HEK293 (cell line): ENCODE data around the gene PGM2.

ENCODE experiments used
- CTCF ChIA-PET: fragments of 350-600 bp; formaldehyde crosslinking; extraction: SDS; loops from one replicate; lab custom pipeline; 2021; ENCODE audit warnings: antibody characterized with exemption; lab: Yijun Ruan, JAX
- POLR2A ChIA-PET: fragments of 300-600 bp; formaldehyde crosslinking; extraction: SDS; loops from one replicate; lab custom pipeline; 2020; ENCODE audit warnings: antibody characterized with exemption, inconsistent platforms; lab: Yijun Ruan, JAX
- H3K27ac ChIP-seq: fragments of 200-500 bp; sonication (Bioruptor generic); 2 replicates; pipeline ENCODE4 v1.5.1; 2014; ENCODE audit warnings: low read depth, low read length, control low read depth, inconsistent platforms; ENCODE audit errors: extremely low read depth
- H3K36me3 ChIP-seq, 2 experiments: fragments of 200-500 bp in 1 of 2; sonication (Bioruptor generic) in 1 of 2; 1 replicate in 1 of 2; 2 replicates in 1 of 2; pipeline ENCODE4 v1.5.1; 2014 to 2017; ENCODE audit warnings: inconsistent platforms in 2 of 2, low read length in 2 of 2; ENCODE audit not compliant: control insufficient read depth in 2 of 2, insufficient read depth in 1 of 2
- H3K4me1 ChIP-seq: fragments of 200-500 bp; sonication (Bioruptor generic); 2 replicates; pipeline ENCODE4 v1.5.1; 2014; ENCODE audit warnings: mild to moderate bottlenecking, low read length, inconsistent platforms; ENCODE audit not compliant: control insufficient read depth, insufficient read depth
- H3K4me3 ChIP-seq: 2 replicates; pipeline ENCODE4 v1.5.1; 2011; ENCODE audit warnings: low read depth, mild to moderate bottlenecking, control low read depth, low read length, moderate library complexity
- H3K9me3 ChIP-seq: fragments of 200-500 bp; sonication (Bioruptor generic); 2 replicates; pipeline ENCODE4 v1.5.1; 2014; ENCODE audit warnings: low read depth, low read length, inconsistent platforms; ENCODE audit not compliant: control insufficient read depth, insufficient read depth
- BCL6B ChIP-seq: fragments of 450-650 bp; formaldehyde crosslinking; IDR thresholded peaks from 2 replicates; pipeline ENCODE4 v1.5.1; 2017; ENCODE audit warnings: missing biosample characterization, missing genetic modification characterization
- CTCF ChIP-seq: fragments of 450-650 bp; formaldehyde crosslinking; IDR thresholded peaks from 2 replicates; pipeline ENCODE4 v1.5.1; 2016; ENCODE audit warnings: missing biosample characterization, missing genetic modification characterization
- HOXA7 ChIP-seq: sonication (generic); formaldehyde crosslinking; IDR thresholded peaks from 2 replicates; pipeline ENCODE4 v1.8.1; 2022; ENCODE audit warnings: missing genetic modification reagents, borderline replicate concordance
- MZF1 ChIP-seq: fragments of 450-650 bp; formaldehyde crosslinking; IDR thresholded peaks from 2 replicates; pipeline ENCODE4 v1.5.1; 2017; ENCODE audit warnings: missing biosample characterization, missing genetic modification characterization, borderline replicate concordance
- SP2 ChIP-seq: fragments of 450-650 bp; formaldehyde crosslinking; IDR thresholded peaks from 2 replicates; pipeline ENCODE4 v1.5.1; 2016; ENCODE audit warnings: missing biosample characterization, missing genetic modification characterization
- TRIM28 ChIP-seq: IDR thresholded peaks from 2 replicates; pipeline ENCODE4 v1.6.1; 2011; ENCODE audit warnings: low read length, control low read depth, borderline replicate concordance
- WT1 ChIP-seq: fragments of 450-650 bp; formaldehyde crosslinking; IDR thresholded peaks from 2 replicates; pipeline ENCODE4 v1.5.1; 2016; ENCODE audit warnings: missing biosample characterization, missing genetic modification characterization
- YY1 ChIP-seq: fragments of 450-650 bp; formaldehyde crosslinking; IDR thresholded peaks from 2 replicates; pipeline ENCODE4 v1.5.1; 2018; ENCODE audit warnings: missing biosample characterization, missing genetic modification characterization
- ZBTB17 ChIP-seq: fragments of 450-650 bp; formaldehyde crosslinking; IDR thresholded peaks from 2 replicates; pipeline ENCODE4 v1.5.1; 2016; ENCODE audit warnings: missing biosample characterization, missing genetic modification characterization
- ZBTB49 ChIP-seq: fragments of 450-650 bp; formaldehyde crosslinking; IDR thresholded peaks from 2 replicates; pipeline ENCODE4 v1.5.1; 2016; ENCODE audit warnings: missing biosample characterization, missing genetic modification characterization, low read depth
- ZNF19 ChIP-seq: fragments of 450-650 bp; formaldehyde crosslinking; IDR thresholded peaks from 2 replicates; pipeline ENCODE4; 2016; ENCODE audit warnings: missing biosample characterization, missing genetic modification characterization, low read depth
- ZNF335 ChIP-seq: fragments of 450-650 bp; formaldehyde crosslinking; conservative IDR thresholded peaks from 2 replicates; pipeline ENCODE4 v1.5.1; 2016; ENCODE audit warnings: missing biosample characterization, missing genetic modification characterization
- ZNF37A ChIP-seq: fragments of 450-650 bp; IDR thresholded peaks from 2 replicates; pipeline ENCODE4 v1.5.1; 2018; ENCODE audit warnings: missing biosample characterization, missing genetic modification characterization
- ZNF449 ChIP-seq: fragments of 450-650 bp; formaldehyde crosslinking; IDR thresholded peaks from 2 replicates; pipeline ENCODE4 v1.5.1; 2017; ENCODE audit warnings: missing biosample characterization, mild to moderate bottlenecking, missing genetic modification characterization, moderate library complexity
- ZNF510 ChIP-seq: fragments of 450-650 bp; formaldehyde crosslinking; IDR thresholded peaks from 2 replicates; pipeline ENCODE4 v1.5.1; 2018; ENCODE audit warnings: mild to moderate bottlenecking, missing genetic modification characterization, missing biosample characterization; ENCODE audit not compliant: insufficient replicate concordance
- ZNF514 ChIP-seq: fragments of 450-650 bp; formaldehyde crosslinking; IDR thresholded peaks from 2 replicates; pipeline ENCODE4 v1.5.1; 2016; ENCODE audit warnings: missing biosample characterization, missing genetic modification characterization
- ZNF623 ChIP-seq: fragments of 450-650 bp; formaldehyde crosslinking; IDR thresholded peaks from 2 replicates; pipeline ENCODE4 v1.5.1; 2016; ENCODE audit warnings: missing biosample characterization, missing genetic modification characterization
- ZNF654 ChIP-seq: fragments of 450-650 bp; formaldehyde crosslinking; IDR thresholded peaks from 2 replicates; pipeline ENCODE4 v1.5.1; 2016; ENCODE audit warnings: low read depth, missing biosample characterization, missing genetic modification characterization
- ZNF664 ChIP-seq: fragments of 450-650 bp; formaldehyde crosslinking; IDR thresholded peaks from 2 replicates; pipeline ENCODE4 v1.5.1; 2016; ENCODE audit warnings: missing biosample characterization, missing genetic modification characterization
- ZNF677 ChIP-seq: fragments of 450-650 bp; IDR thresholded peaks from 2 replicates; pipeline ENCODE4 v1.5.0; 2018; ENCODE audit warnings: missing biosample characterization, mild to moderate bottlenecking, missing genetic modification characterization, moderate library complexity
- ZNF785 ChIP-seq: fragments of 450-650 bp; formaldehyde crosslinking; IDR thresholded peaks from 2 replicates; pipeline ENCODE4 v1.5.1; 2016; ENCODE audit warnings: missing biosample characterization, missing genetic modification characterization
- ZNF830 ChIP-seq: fragments of 450-650 bp; IDR thresholded peaks from 2 replicates; pipeline ENCODE4 v1.5.0; 2018; ENCODE audit warnings: missing biosample characterization, missing genetic modification characterization, low read depth, mild to moderate bottlenecking, moderate library complexity
- ZSCAN30 ChIP-seq: fragments of 450-650 bp; IDR thresholded peaks from 2 replicates; pipeline ENCODE4 v1.5.1; 2018; ENCODE audit warnings: missing biosample characterization, mild to moderate bottlenecking, missing genetic modification characterization, moderate library complexity
- ZSCAN4 ChIP-seq: fragments of 450-650 bp; formaldehyde crosslinking; IDR thresholded peaks from 2 replicates; pipeline ENCODE4 v1.5.1; 2017; ENCODE audit warnings: missing biosample characterization, missing genetic modification characterization

PGM2 gene

GRCh38 chr4:37792241-37792640 is 34.2 kb upstream of the PGM2 start:
- H3K4me3 ChIP-seq = no peak overlapping the region
- H3K9me3 ChIP-seq = no peaks in the 10 kb centered on the region
- H3K4me1 ChIP-seq = no peaks in the 10 kb centered on the region
- ChIA-PET POLR2A (no interaction called here), CTCF (interaction anchor here (1.7 kb wide), 1 partner anchor 10 kb away, joined by 5 read pairs; no protein-coding TSS in a partner anchor)
- no peak overlapping the region for H3K27ac ChIP-seq
- TF ChIP-seq BCL6B (tag by site-specific recombination) = no peak
- no peak for TF ChIP-seq WT1 (tag by site-specific recombination)
- TF ChIP-seq HOXA7 = no peak
- no peak for TF ChIP-seq ZNF19 (tag by site-specific recombination)
- no peak for TF ChIP-seq SP2 (tag by site-specific recombination)
- TF ChIP-seq ZNF37A = no peak
- TF ChIP-seq ZBTB49 (tag by site-specific recombination) = no peak
- TF ChIP-seq ZNF510 (tag by site-specific recombination) = no peak
- no peak for TF ChIP-seq ZSCAN4 (tag by site-specific recombination)
- no peaks in the 10 kb centered on the region for H3K36me3 ChIP-seq

- H3K4me3 ChIP-seq = no peak overlapping the region
- no peak for TF ChIP-seq ZBTB17
- TF ChIP-seq TRIM28 = no peak
- TF ChIP-seq ZNF677 (tag by site-specific recombination) = no peak
- peak; percentile 52 for TF ChIP-seq ZNF654 (tag by site-specific recombination)
- TF ChIP-seq ZNF830 (tag by site-specific recombination) = no peak
- peak; percentile 46; the same call in 1 of the 2 replicates for TF ChIP-seq CTCF
- TF ChIP-seq ZNF514 = no peak
- TF ChIP-seq, all 188 proteins: peak for 2
- Histone ChIP-seq H3K9me3 (no peaks in the 10 kb centered on the region), H3K27ac (no peak overlapping the region), H3K4me1 (no peaks in the 10 kb centered on the region), H3K36me3 (no peaks in the 10 kb centered on the region)
- POLR2A ChIA-PET = no interaction called here
- CTCF ChIA-PET = interaction anchor here (0.6 to 2.1 kb wide), 6 partner anchors 9 to 443 kb away, joined by 3 to 9 read pairs (median 4); no protein-coding TSS in a partner anchor
Measured at GRCh38 chr4:37793562-37793961, 32.9 kb upstream of the PGM2 start.

GRCh38 chr4:37794056-37794455 is 32.4 kb upstream of the PGM2 start:
- Histone ChIP-seq H3K27ac (no peak overlapping the region), H3K9me3 (no peaks in the 10 kb centered on the region), H3K4me3 (no peak overlapping the region), H3K36me3 (no peaks in the 10 kb centered on the region), H3K4me1 (no peaks in the 10 kb centered on the region)
- TF ChIP-seq ZNF785 (tag by site-specific recombination) (no peak), YY1 (tag by site-specific recombination) (no peak), ZNF335 (tag by site-specific recombination) (no peak), ZNF664 (no peak), ZNF623 (no peak), MZF1 (tag by site-specific recombination) (no peak), ZNF449 (tag by site-specific recombination) (no peak), ZSCAN30 (tag by site-specific recombination) (no peak)
- POLR2A ChIA-PET = no interaction called here
- CTCF ChIA-PET = interaction anchor here (0.6 to 2.1 kb wide), 6 partner anchors 8 to 444 kb away, joined by 3 to 9 read pairs (median 3); no protein-coding TSS in a partner anchor
